ENCODE measurements around the gene COL5A1. TPM values are rescaled to one million over a fixed set of nuclear protein-coding genes. Genes with fewer than 3 reads are reported as not detected.

COL5A1 gene
- total and polyA plus RNA-seq, 4 donors: 38.2 to 135 (median 88.3) TPM

DNA sequence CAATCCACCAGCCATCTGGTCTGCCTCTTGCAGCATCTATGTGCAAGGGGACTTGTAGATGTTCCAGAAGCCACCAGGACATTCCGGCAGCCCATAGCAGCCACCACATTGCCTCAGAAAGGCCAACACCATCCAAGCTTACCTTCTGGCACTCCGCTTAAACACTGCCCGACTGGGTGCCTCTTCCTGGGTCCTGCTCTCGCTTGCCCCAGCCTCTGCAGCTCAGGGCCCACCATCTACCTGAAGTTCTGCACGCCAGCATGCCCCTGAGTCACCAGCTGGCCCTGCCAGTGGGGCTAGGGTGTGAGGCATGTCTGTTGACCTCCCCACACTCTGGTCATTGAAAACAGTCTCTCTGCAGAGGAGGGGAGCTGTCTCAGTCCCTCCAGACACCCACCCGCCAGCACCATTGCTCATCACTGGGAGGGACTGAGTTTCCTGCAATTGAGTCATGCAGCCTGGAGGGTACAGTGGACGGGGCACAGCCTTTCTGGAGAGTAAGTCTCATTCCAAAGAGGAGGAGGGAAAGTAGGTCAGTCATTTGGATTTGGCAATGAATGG, 16.9 kb upstream of the COL5A1 start:
- Histone ChIP-seq H3K27me3 (ENCODE audit: control insufficient read depth, insufficient read depth, low read length) (no peaks in the 10 kb centered on the region), H3K4me1 (ENCODE audit: control insufficient read depth, insufficient read depth, low read length) (peaks cover 78% of the 10 kb centered on the region), H3K36me3 (ENCODE audit: control insufficient read depth, insufficient read depth, low read length) (peaks cover 2% of the 10 kb centered on the region), H3K9me3 (ENCODE audit: control insufficient read depth, insufficient read depth, low read length) (no peaks in the 10 kb centered on the region), H3K27ac (ENCODE audit: low read depth, low read length) (no peak overlapping the region), H3K4me3 (ENCODE audit: low read depth, low read length) (no peak overlapping the region)
- WGBS (ENCODE audit: insufficient coverage): 100% methylated on average over 5 of the region's 7 CpGs
- no peak for DNase-seq (ENCODE audit: low read depth in 4 of 6, low spot score in 6 of 6)

DNA sequence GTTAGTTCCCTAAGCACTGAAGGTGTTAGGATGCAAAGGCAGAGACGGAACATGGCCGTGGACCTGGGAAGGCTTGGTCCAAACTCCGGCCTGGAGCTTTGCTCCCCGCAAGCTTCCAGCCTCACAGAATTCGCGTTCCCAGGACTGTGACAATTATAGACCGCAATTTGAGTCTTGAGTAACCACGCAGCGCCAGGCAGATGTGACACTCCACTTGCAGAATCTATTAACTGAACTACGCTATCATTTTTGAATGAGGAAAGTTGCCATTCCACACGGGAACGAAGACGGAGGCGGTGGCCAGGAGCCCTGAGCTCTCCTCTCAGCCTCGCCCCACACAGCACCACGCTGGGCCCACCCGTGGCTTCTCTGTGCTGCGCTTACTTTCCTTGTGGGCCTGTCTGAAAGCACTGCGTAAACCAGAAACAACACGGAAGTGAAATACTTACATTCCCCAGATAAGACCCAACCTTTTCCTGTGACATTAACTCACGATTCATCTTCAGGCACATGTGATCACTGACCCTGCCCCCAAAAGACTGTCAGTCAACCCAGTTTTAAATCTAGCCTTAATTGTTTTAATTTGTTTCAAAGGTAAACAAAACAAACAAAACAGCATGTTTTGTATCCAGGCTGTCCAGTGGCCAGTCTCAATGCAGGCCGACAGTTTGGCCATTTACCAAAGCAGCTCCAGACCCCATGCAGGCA, 16.1 kb upstream of the COL5A1 start:
- no peaks in the 10 kb centered on the region for H3K9me3 ChIP-seq (ENCODE audit: control insufficient read depth, insufficient read depth, low read length)
- no peak overlapping the region for H3K4me3 ChIP-seq (ENCODE audit: low read depth, low read length)
- H3K4me1 ChIP-seq (ENCODE audit: control insufficient read depth, insufficient read depth, low read length): peaks cover 74% of the 10 kb centered on the region
- H3K27ac ChIP-seq (ENCODE audit: low read depth, low read length): peak overlapping the region; percentile 47
- 69% methylated on average over 21 of the region's 22 CpGs for WGBS (ENCODE audit: insufficient coverage)
- peak in 1 of 6 donors; percentile 50 for DNase-seq (ENCODE audit: low read depth in 4 of 6, low spot score in 6 of 6)
- no peaks in the 10 kb centered on the region for H3K27me3 ChIP-seq (ENCODE audit: control insufficient read depth, insufficient read depth, low read length)
- H3K36me3 ChIP-seq (ENCODE audit: control insufficient read depth, insufficient read depth, low read length): no peaks in the 10 kb centered on the region

DNA sequence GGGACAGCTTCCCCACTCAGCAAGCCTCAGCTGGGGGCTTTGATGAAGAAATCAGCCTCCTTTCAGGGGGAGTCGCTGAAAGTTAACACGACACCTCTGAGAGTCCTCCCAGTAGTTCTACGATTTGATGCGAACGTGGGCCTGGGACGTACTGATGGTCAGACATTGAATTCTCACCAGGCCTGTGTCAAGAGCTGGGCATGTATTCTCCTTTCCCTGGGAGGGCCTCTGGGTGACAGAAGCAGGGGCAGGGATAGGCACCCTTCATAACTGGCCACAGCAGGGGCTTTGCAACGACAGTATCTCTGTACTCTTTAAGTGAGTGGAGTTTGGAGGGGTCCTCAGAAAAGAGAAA, 15.6 kb upstream of the COL5A1 start:
- WGBS (ENCODE audit: insufficient coverage): 48% methylated on average over 6 of the region's 7 CpGs
- no peaks in the 10 kb centered on the region for H3K27me3 ChIP-seq (ENCODE audit: control insufficient read depth, insufficient read depth, low read length)
- no peak overlapping the region for H3K4me3 ChIP-seq (ENCODE audit: low read depth, low read length)
- no peak for DNase-seq (ENCODE audit: low read depth in 4 of 6, low spot score in 6 of 6)
- H3K4me1 ChIP-seq (ENCODE audit: control insufficient read depth, insufficient read depth, low read length): peaks cover 72% of the 10 kb centered on the region
- H3K36me3 ChIP-seq (ENCODE audit: control insufficient read depth, insufficient read depth, low read length): no peaks in the 10 kb centered on the region
- no peaks in the 10 kb centered on the region for H3K9me3 ChIP-seq (ENCODE audit: control insufficient read depth, insufficient read depth, low read length)
- peak overlapping the region; percentile 47 for H3K27ac ChIP-seq (ENCODE audit: low read depth, low read length)

DNA sequence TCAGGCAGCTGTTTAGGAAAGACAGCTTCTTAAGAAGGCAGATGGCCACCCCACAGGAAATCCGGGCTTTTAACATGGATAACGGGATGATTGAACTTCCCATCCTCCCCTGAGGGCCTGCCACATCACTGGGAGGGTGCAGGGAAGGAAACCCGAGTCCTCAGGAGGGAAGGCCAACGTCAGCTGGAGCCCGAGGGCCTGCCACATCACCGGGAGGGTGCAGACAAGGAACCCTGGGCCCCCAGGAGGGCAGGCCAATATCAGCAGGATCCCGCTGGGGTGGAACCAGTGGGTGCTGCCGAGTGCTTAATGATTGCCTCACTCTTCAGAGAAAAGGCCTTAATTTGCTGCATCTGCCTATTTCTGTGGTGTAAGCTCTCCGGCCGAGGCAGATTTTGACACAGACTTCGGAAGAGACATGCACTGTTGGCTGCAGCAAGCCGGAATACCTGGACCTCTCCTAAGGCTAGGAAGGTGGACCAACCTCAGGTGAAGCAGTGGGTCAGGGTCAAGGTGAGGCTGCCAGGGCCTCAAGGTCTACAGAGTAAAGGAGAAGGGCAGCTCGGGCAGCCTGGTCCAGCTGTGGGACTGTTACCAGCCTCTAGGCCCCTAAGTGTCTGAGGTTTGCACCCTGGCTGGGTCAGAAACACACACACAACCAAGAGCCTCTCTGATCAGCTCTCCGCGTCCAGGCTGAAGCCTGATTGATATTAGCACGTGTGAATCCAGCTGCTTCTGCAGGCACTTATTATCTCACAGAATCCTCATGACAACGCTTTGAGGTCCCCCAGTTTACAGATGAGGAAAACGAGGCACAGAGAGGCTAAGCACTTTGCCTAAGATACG, 14.8 kb upstream of the COL5A1 start:
- no peaks in the 10 kb centered on the region for H3K36me3 ChIP-seq (ENCODE audit: control insufficient read depth, insufficient read depth, low read length)
- peaks cover 68% of the 10 kb centered on the region for H3K4me1 ChIP-seq (ENCODE audit: control insufficient read depth, insufficient read depth, low read length)
- H3K27me3 ChIP-seq (ENCODE audit: control insufficient read depth, insufficient read depth, low read length): no peaks in the 10 kb centered on the region
- no peaks in the 10 kb centered on the region for H3K9me3 ChIP-seq (ENCODE audit: control insufficient read depth, insufficient read depth, low read length)
- peak in 1 of 6 donors; percentile 62 for DNase-seq (ENCODE audit: low read depth in 4 of 6, low spot score in 6 of 6)
- H3K27ac ChIP-seq (ENCODE audit: low read depth, low read length): peak overlapping the region; percentile 47
- WGBS (ENCODE audit: insufficient coverage): 81% methylated on average over 16 of the region's 19 CpGs
- H3K4me3 ChIP-seq (ENCODE audit: low read depth, low read length): no peak overlapping the region

DNA sequence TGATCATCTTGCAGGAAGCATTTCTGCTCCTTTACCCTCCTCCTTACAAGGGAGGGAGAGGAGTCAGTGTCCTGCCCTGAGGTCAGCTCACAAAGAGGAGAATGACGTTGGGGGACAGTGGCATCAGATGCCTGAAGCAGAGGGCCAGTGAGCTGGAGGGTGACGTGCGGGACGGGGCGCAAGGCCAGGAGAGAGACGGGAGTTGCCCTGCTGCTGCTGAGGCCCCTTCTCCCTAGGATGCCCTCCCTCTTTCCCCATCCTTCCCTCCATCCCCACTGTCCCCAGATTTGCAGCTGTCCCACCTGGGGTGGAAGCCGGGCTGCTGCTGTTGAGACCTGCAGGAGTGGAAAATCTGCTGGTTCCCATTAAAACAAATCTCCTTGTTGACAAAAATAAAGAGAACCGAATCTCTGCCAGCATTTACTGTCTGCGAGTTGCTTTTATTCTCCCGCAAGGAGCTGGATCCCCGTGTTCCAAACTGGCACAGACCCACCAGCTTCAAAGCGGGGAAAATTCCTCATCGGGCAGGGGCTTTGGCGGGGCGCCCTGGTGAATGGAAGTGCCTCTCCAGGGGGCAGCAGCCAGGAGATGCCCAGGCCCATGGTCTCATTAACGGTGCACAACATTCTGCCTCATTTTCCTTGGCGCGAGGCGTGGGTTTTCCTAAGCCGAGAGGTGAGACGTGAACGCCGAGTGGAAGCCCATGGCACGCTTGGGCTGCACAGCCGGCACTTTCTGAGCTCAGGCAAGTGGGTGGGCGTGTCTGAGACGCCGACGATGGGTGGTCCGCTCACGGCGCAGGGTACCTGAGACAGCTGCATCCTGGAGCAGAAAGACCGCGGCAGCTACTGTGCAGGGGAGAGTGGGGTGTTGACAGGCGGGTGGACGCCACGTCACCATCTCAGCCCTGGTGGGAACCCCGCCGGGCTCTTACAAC, 13.9 kb upstream of the COL5A1 start:
- Histone ChIP-seq H3K4me1 (ENCODE audit: control insufficient read depth, insufficient read depth, low read length) (peaks cover 62% of the 10 kb centered on the region), H3K4me3 (ENCODE audit: low read depth, low read length) (no peak overlapping the region), H3K27me3 (ENCODE audit: control insufficient read depth, insufficient read depth, low read length) (no peaks in the 10 kb centered on the region), H3K27ac (ENCODE audit: low read depth, low read length) (peak overlapping the region; percentile 40), H3K9me3 (ENCODE audit: control insufficient read depth, insufficient read depth, low read length) (no peaks in the 10 kb centered on the region), H3K36me3 (ENCODE audit: control insufficient read depth, insufficient read depth, low read length) (no peaks in the 10 kb centered on the region)
- WGBS (ENCODE audit: insufficient coverage): 37% methylated on average over 30 of the region's 39 CpGs
- peak in 2 of 6 donors; percentile 83 for DNase-seq (ENCODE audit: low read depth in 4 of 6, low spot score in 6 of 6)

DNA sequence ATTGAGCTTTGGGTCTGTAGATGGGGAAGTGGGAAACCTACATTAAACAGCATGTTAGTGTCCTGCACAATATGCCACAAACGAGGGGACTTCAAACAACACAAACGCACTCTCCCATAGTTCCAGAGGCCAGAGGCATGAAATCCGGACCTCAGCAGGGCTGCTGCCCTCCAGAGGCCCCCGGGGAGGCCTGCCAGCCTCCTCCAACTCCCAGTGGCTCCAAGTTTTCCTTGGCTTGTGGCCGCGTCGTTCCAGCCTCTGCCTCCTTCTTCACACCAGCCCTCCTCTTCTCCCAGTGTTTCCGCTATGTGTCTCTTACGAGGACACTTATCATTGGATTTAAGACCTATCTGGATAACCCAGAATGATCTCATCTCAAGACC, 13.3 kb upstream of the COL5A1 start:
- DNase-seq (ENCODE audit: low read depth in 4 of 6, low spot score in 6 of 6): no peak
- Histone ChIP-seq H3K27ac (ENCODE audit: low read depth, low read length) (no peak overlapping the region), H3K36me3 (ENCODE audit: control insufficient read depth, insufficient read depth, low read length) (no peaks in the 10 kb centered on the region), H3K4me3 (ENCODE audit: low read depth, low read length) (no peak overlapping the region), H3K27me3 (ENCODE audit: control insufficient read depth, insufficient read depth, low read length) (no peaks in the 10 kb centered on the region), H3K9me3 (ENCODE audit: control insufficient read depth, insufficient read depth, low read length) (no peaks in the 10 kb centered on the region), H3K4me1 (ENCODE audit: control insufficient read depth, insufficient read depth, low read length) (peaks cover 55% of the 10 kb centered on the region)
- 91% methylated on average over 8 of the region's 9 CpGs for WGBS (ENCODE audit: insufficient coverage)

DNA sequence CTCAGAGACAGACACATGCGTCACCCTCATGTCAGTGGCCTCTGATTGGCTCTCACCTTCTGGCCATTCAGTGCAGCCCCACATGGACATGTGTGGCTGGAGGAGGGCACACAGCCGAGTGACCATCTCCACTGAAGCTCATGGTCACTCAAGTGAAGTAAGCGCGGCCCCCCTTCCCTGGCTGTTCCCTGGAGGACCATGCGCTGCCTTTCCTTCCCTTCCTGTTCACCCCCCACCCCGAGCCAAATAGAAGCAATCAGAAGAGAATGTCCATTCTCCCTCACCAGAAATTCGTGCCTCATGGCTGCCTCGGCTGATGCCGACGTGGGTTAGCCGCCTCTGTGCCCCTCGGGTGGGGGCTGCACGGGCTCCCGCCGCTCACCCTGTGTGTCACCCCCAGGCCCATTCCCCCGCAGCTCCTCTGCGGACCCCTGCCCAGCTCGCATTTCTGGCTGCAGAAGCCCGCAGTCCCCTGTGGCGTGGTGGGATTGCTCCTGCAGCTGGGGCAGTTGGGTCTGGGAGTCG, 12.5 kb upstream of the COL5A1 start:
- Histone ChIP-seq H3K27me3 (ENCODE audit: control insufficient read depth, insufficient read depth, low read length) (no peaks in the 10 kb centered on the region), H3K9me3 (ENCODE audit: control insufficient read depth, insufficient read depth, low read length) (no peaks in the 10 kb centered on the region), H3K4me3 (ENCODE audit: low read depth, low read length) (no peak overlapping the region), H3K4me1 (ENCODE audit: control insufficient read depth, insufficient read depth, low read length) (peaks cover 50% of the 10 kb centered on the region), H3K27ac (ENCODE audit: low read depth, low read length) (no peak overlapping the region), H3K36me3 (ENCODE audit: control insufficient read depth, insufficient read depth, low read length) (no peaks in the 10 kb centered on the region)
- 91% methylated on average over 17 of the region's 21 CpGs for WGBS (ENCODE audit: insufficient coverage)
- no peak for DNase-seq (ENCODE audit: low read depth in 4 of 6, low spot score in 6 of 6)

DNA sequence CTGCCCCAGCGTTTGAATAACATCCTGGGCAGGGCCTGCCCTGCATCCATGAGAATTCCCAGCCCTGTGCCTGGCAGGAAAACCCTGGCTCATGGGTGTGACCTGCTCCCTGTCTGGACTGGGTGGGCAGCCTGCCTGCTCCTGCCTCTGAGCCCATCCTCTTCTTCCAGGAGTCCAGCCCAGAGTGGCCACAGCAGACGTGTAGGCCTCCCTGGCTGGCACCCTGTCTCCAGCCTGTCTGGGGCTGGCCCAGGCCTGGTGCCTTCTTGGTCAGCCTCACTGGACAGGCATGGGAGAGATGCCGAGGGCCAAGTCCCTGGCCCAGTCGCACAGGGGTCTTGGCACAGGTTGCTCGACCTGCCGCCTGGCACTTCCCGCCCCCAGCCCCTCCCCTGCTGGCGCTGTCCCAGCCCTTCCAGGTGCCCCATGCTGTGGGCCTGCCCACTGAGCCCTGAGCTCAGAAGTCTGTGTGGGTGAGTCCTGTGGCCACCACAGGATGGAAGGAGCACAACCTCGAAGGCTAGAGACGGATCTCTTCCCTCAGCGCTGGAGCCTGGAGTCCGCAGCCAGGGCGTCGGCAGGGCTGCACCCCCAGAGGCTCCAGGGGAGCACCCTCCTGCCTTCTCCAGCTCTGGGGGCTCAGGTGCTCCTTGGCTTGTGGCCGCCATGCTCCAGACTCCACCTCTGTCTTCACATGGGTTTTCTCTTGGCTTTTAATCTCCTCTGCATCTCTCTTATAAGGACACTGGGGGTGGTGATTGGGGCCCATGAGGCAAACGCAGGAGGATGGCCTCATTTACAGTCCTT, 11.8 kb upstream of the COL5A1 start:
- no peak for DNase-seq (ENCODE audit: low read depth in 4 of 6, low spot score in 6 of 6)
- no peak overlapping the region for H3K4me3 ChIP-seq (ENCODE audit: low read depth, low read length)
- 84% methylated on average over 14 of the region's 16 CpGs for WGBS (ENCODE audit: insufficient coverage)

More for the DNA sequence above, 11.8 kb upstream of the COL5A1 start:
- Histone ChIP-seq H3K27ac (ENCODE audit: low read depth, low read length) (no peak overlapping the region), H3K9me3 (ENCODE audit: control insufficient read depth, insufficient read depth, low read length) (no peaks in the 10 kb centered on the region), H3K4me1 (ENCODE audit: control insufficient read depth, insufficient read depth, low read length) (peaks cover 47% of the 10 kb centered on the region), H3K27me3 (ENCODE audit: control insufficient read depth, insufficient read depth, low read length) (no peaks in the 10 kb centered on the region), H3K36me3 (ENCODE audit: control insufficient read depth, insufficient read depth, low read length) (no peaks in the 10 kb centered on the region)

Measured in spinal cord (tissue), 10 donors.